ENCODE measurements around the gene AGAP1.

Gene AGAP1

DNA sequence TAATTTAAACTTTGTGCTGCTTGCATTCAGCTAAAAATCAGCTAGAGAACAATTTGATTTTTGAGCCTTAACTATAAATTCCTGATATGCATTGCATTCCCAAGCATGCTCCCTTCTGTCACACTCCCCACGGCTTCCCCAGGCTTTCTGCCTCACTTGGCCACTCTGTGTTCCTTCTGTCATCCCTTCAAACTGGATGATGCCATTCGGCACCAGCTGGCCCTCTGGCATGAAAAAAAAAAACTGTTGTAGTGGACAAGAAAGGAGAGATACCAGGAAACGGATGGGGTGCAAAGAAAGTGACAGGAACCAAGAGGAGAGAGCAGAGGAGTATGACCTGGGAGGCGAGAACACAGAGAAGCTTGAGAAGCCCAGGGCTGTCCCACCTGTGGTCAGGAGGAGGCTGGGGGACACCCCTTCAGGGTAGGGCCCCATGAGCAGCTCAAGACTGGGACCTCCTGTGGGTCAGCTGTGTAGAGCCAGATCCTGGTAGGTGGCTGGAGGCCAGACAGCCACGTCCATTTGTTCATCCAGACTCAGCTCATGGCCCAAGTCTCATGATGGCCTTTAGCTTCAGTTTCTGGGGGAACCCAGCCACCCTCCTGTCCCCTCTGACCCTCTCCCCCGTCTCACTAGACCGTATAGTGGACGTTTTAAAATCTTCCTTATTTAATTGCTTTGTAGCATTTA, 462.6 kb downstream of the AGAP1 start:
- no peak overlapping the region for H3K27ac ChIP-seq (ENCODE audit: low read depth in 2 of 2, low read length in 2 of 2)
- no peaks in the 10 kb centered on the region for H3K4me1 ChIP-seq (ENCODE audit: control insufficient read depth in 2 of 2, insufficient read depth in 2 of 2, low read length in 2 of 2)
- H3K36me3 ChIP-seq (ENCODE audit: control insufficient read depth in 2 of 2, insufficient read depth in 2 of 2, low read length in 2 of 2): peaks cover 0 to 3% of the 10 kb centered on the region in 2 donors
- no peak overlapping the region for H3K4me3 ChIP-seq (ENCODE audit: low read length in 2 of 2)
- no peaks in the 10 kb centered on the region for H3K9me3 ChIP-seq (ENCODE audit: control insufficient read depth in 2 of 2, low read length in 2 of 2)
- H3K27me3 ChIP-seq (ENCODE audit: control insufficient read depth in 2 of 2, insufficient read depth in 2 of 2, low read length in 2 of 2): no peaks in the 10 kb centered on the region
- no peak overlapping the region for H3K9ac ChIP-seq (ENCODE audit: low read depth in 1 of 2, low read length in 2 of 2)

DNA sequence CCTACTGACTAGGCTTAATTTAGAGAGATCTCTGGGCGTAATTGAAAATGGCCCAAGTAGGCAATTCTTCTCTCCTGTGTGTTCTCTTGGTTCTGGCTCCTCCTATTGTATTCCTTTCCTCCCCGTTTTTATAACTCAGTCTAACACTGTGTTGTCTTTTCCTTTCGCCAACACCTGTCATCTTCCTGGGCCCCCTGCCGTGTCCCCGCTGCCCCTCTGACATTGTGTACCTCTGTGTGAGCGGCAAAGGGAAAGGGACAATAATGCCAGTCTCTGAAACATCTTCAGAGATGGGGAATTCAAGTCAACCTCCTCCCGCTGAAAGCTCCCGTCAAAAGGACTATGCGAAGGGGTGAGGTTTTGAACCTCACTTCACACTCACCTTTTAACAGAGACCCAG, 463.4 kb downstream of the AGAP1 start:
- Histone ChIP-seq H3K9me3 (ENCODE audit: control insufficient read depth in 2 of 2, low read length in 2 of 2) (no peaks in the 10 kb centered on the region), H3K36me3 (ENCODE audit: control insufficient read depth in 2 of 2, insufficient read depth in 2 of 2, low read length in 2 of 2) (peaks cover 0 to 3% of the 10 kb centered on the region in 2 donors), H3K4me1 (ENCODE audit: control insufficient read depth in 2 of 2, insufficient read depth in 2 of 2, low read length in 2 of 2) (no peaks in the 10 kb centered on the region), H3K9ac (ENCODE audit: low read depth in 1 of 2, low read length in 2 of 2) (no peak overlapping the region), H3K27ac (ENCODE audit: low read depth in 2 of 2, low read length in 2 of 2) (no peak overlapping the region), H3K4me3 (ENCODE audit: low read length in 2 of 2) (no peak overlapping the region), H3K27me3 (ENCODE audit: control insufficient read depth in 2 of 2, insufficient read depth in 2 of 2, low read length in 2 of 2) (no peaks in the 10 kb centered on the region)

DNA sequence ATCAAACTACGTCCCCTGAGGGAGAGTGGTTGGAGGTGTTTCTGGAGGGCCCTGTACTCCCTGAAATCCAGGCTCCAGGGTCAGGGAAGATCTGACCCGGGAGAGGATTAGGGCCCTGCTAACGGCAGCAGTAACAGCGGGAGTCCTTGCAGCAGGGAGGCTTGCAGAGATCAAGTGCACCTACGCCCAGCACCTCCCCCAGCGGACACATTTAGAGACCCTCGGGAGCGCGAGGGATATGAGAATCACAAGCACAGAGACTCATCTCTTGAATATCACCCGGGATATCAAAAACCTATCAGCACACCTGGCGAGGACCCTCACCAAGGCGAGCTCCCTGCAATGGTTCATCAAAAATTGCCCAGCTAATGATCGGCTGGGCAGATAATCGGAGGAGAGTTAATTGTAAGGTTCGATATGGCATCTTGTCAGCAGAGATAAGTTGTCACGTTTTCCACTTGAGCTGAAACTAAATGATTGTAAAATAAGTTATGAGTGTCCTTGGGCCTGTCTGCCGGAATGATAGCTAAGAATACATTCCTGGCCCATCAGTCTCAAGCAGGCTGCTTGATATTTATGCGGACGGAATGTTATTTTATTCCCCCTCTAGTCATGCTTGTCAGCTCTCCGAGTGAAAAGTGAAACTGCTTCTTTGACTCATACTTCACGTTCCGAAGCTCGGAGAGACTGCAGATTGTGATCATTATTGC, 464.5 kb downstream of the AGAP1 start:
- Histone ChIP-seq H3K9me3 (ENCODE audit: control insufficient read depth in 2 of 2, low read length in 2 of 2) (no peaks in the 10 kb centered on the region), H3K36me3 (ENCODE audit: control insufficient read depth in 2 of 2, insufficient read depth in 2 of 2, low read length in 2 of 2) (peaks cover 0 to 3% of the 10 kb centered on the region in 2 donors), H3K4me3 (ENCODE audit: low read length in 2 of 2) (no peak overlapping the region), H3K27me3 (ENCODE audit: control insufficient read depth in 2 of 2, insufficient read depth in 2 of 2, low read length in 2 of 2) (no peaks in the 10 kb centered on the region), H3K4me1 (ENCODE audit: control insufficient read depth in 2 of 2, insufficient read depth in 2 of 2, low read length in 2 of 2) (no peaks in the 10 kb centered on the region), H3K9ac (ENCODE audit: low read depth in 1 of 2, low read length in 2 of 2) (no peak overlapping the region), H3K27ac (ENCODE audit: low read depth in 2 of 2, low read length in 2 of 2) (no peak overlapping the region)

DNA sequence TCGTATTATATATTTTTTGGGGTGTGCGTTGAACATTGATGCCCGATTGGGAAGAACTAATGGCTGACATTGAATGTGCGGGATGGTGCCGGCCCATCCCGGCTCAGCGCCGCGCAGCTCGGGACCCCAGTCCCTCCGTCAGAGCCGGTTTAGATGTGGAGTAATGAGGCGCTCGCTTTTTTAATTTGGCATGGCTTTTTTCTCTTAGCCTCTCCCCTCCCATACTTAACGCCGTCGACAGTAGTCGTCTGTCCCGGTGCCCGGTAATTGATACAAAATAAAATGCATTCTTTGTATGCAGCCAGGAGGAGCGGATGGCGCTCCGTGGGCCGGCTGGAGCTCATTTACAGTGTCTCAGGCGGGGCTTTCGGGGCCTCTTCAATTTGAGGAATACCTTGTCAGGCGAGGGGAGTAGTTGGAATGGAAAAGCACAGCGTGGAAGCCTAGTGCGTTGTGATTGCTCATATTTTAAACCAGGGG, 465.1 kb downstream of the AGAP1 start:
- Histone ChIP-seq H3K4me3 (ENCODE audit: low read length in 2 of 2) (no peak overlapping the region), H3K27ac (ENCODE audit: low read depth in 2 of 2, low read length in 2 of 2) (no peak overlapping the region), H3K27me3 (ENCODE audit: control insufficient read depth in 2 of 2, insufficient read depth in 2 of 2, low read length in 2 of 2) (no peaks in the 10 kb centered on the region), H3K9ac (ENCODE audit: low read depth in 1 of 2, low read length in 2 of 2) (no peak overlapping the region), H3K36me3 (ENCODE audit: control insufficient read depth in 2 of 2, insufficient read depth in 2 of 2, low read length in 2 of 2) (peaks cover 0 to 6% of the 10 kb centered on the region in 2 donors), H3K4me1 (ENCODE audit: control insufficient read depth in 2 of 2, insufficient read depth in 2 of 2, low read length in 2 of 2) (no peaks in the 10 kb centered on the region), H3K9me3 (ENCODE audit: control insufficient read depth in 2 of 2, low read length in 2 of 2) (no peaks in the 10 kb centered on the region)

DNA sequence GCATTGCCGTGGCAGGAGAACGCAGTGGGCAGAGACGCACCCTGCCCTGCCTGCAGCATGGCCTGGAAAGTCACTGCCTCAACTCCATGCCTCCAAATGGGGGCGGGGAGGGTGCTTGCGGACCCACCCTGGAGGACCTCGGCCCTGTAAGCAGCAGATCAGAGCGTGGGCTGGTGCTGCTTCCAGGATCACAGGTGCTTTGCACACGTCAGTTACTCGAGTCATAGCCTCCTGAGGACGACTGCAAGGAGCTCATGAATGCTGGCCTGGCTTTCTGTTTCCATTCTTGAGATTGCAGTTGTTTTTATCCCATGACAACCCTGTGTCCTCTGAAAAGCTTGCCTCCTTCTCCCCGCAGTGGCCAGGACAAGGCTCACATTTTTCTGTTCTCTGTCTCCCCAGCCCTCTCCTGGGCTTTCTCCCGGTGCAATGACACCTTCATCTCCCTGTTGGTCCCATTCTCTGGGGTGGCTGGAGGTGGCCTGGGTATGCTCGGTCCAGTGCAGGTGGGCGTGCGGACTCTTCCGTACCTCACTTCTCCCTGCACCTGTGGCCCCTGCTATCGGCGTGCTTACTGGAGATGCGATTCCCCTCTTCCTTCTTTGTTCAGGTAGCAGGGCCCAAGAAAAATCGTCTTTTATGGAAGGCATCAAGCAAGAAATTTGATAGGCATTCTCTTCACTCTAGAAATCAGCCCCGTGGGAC, 466.3 kb downstream of the AGAP1 start:
- H3K9ac ChIP-seq (ENCODE audit: low read depth in 1 of 2, low read length in 2 of 2): no peak overlapping the region
- no peaks in the 10 kb centered on the region for H3K9me3 ChIP-seq (ENCODE audit: control insufficient read depth in 2 of 2, low read length in 2 of 2)
- no peaks in the 10 kb centered on the region for H3K4me1 ChIP-seq (ENCODE audit: control insufficient read depth in 2 of 2, insufficient read depth in 2 of 2, low read length in 2 of 2)
- H3K27me3 ChIP-seq (ENCODE audit: control insufficient read depth in 2 of 2, insufficient read depth in 2 of 2, low read length in 2 of 2): no peaks in the 10 kb centered on the region
- peaks cover 0 to 6% of the 10 kb centered on the region in 2 donors for H3K36me3 ChIP-seq (ENCODE audit: control insufficient read depth in 2 of 2, insufficient read depth in 2 of 2, low read length in 2 of 2)
- H3K4me3 ChIP-seq (ENCODE audit: low read length in 2 of 2): no peak overlapping the region
- H3K27ac ChIP-seq (ENCODE audit: low read depth in 2 of 2, low read length in 2 of 2): no peak overlapping the region

DNA sequence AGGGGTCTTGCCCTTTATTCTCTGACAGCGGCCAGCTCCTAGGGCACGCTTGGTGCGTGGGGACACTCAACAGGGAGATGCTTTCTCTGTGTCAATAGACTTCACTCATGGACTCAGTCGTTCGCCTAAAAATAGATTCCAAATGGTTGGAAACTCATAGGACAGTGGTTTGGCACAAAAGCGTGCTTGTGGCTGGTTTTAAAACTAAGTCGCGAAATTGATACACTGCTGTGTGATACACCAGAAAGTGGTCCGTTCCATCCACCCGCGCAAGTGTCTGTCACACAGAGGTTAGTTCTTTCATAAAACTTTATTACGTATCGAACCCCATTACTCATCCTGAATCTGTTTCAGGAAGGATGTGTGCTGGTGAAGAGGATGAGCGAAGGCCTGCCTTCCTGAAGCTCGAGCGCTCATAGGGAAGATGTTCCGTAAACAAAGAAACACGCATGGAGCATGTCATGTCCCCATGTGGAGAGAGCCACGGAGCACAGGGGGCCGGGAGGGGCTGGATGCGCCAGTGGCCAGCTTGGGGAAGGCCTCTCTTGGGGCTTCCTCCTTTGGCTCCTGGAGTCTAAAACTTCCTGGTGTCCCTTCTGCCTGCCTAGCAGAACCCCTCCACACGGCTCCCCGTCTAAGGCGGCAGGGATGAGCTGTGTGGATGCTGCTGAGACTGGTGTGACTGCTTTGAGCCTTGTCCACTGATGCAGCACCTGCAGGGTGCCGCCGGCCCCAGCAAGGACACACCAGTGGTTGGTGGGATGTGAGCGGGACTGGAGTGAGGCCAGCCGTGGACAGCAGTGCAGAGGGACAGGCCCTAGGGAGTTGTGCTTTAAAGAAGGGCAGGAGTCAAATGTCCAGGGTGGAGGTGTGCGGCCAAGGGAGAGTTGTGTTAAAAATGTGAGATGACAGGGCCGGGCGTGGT, 467.1 kb downstream of the AGAP1 start:
- H3K9ac ChIP-seq (ENCODE audit: low read depth in 1 of 2, low read length in 2 of 2): no peak overlapping the region
- no peaks in the 10 kb centered on the region for H3K27me3 ChIP-seq (ENCODE audit: control insufficient read depth in 2 of 2, insufficient read depth in 2 of 2, low read length in 2 of 2)
- no peaks in the 10 kb centered on the region for H3K4me1 ChIP-seq (ENCODE audit: control insufficient read depth in 2 of 2, insufficient read depth in 2 of 2, low read length in 2 of 2)
- H3K36me3 ChIP-seq (ENCODE audit: control insufficient read depth in 2 of 2, insufficient read depth in 2 of 2, low read length in 2 of 2): peaks cover 0 to 6% of the 10 kb centered on the region in 2 donors
- no peak overlapping the region for H3K4me3 ChIP-seq (ENCODE audit: low read length in 2 of 2)
- no peak overlapping the region for H3K27ac ChIP-seq (ENCODE audit: low read depth in 2 of 2, low read length in 2 of 2)
- no peaks in the 10 kb centered on the region for H3K9me3 ChIP-seq (ENCODE audit: control insufficient read depth in 2 of 2, low read length in 2 of 2)

DNA sequence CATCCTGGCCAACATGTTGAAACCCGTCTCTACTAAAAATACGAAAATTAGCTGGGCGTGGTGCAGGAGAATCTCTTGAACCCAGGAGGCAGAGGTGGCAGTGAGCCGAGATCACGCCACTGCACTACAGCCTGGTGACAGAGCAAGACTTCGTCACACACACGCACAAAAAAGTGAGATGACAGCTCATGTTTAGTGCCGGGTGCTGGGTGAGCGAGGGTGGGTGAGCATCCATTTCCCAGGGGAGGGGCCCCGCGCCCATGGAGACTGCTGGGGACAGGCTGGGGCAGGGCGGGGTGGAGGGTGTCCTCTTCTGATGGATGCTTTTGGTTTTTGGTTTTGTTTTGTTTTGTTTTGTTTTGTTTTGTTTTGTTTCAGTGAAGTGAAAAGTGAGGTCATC, 467.9 kb downstream of the AGAP1 start:
- H3K27me3 ChIP-seq (ENCODE audit: control insufficient read depth in 2 of 2, insufficient read depth in 2 of 2, low read length in 2 of 2): no peaks in the 10 kb centered on the region
- H3K27ac ChIP-seq (ENCODE audit: low read depth in 2 of 2, low read length in 2 of 2): no peak overlapping the region
- no peak overlapping the region for H3K4me3 ChIP-seq (ENCODE audit: low read length in 2 of 2)
- H3K36me3 ChIP-seq (ENCODE audit: control insufficient read depth in 2 of 2, insufficient read depth in 2 of 2, low read length in 2 of 2): peaks cover 3 to 10% of the 10 kb centered on the region in 2 donors
- no peak overlapping the region for H3K9ac ChIP-seq (ENCODE audit: low read depth in 1 of 2, low read length in 2 of 2)
- H3K9me3 ChIP-seq (ENCODE audit: control insufficient read depth in 2 of 2, low read length in 2 of 2): no peaks in the 10 kb centered on the region
- H3K4me1 ChIP-seq (ENCODE audit: control insufficient read depth in 2 of 2, insufficient read depth in 2 of 2, low read length in 2 of 2): no peaks in the 10 kb centered on the region

DNA sequence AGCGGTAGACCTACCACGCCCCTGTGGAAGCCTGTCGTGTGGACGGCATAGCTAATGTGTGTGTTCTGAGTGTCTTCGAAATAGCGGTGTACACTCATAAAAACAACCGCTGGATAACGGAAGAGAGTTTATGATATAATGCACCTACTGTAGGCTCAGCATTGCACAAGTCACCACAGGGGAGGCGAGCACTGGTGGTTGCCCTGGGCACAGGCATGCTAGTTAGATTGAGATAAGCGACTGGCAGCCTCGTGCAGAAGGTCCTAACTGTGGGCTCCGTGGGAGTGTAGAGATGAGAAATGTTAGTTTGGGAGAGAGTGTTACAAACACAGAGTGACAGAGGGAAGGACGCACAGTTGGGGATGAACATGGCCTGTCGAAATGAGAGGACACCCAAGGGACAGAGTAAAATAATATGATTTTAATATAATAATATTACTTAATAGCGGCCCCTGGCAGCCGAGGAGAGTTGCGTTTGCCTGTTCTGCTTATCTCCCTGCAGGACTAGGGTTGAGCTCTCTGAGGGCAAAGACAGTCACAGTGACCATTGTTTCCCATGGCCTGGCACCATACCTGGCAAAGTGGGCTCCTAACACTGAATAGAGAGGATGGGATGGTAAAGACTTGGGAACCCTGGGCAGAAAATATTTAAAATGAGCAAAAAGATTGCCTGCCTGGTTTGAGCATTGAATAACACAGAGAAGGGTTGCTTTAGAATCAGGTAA, 470.2 kb downstream of the AGAP1 start:
- H3K36me3 ChIP-seq (ENCODE audit: control insufficient read depth in 2 of 2, insufficient read depth in 2 of 2, low read length in 2 of 2): peaks cover 8 to 16% of the 10 kb centered on the region in 2 donors
- no peaks in the 10 kb centered on the region for H3K4me1 ChIP-seq (ENCODE audit: control insufficient read depth in 2 of 2, insufficient read depth in 2 of 2, low read length in 2 of 2)
- no peaks in the 10 kb centered on the region for H3K9me3 ChIP-seq (ENCODE audit: control insufficient read depth in 2 of 2, low read length in 2 of 2)
- no peaks in the 10 kb centered on the region for H3K27me3 ChIP-seq (ENCODE audit: control insufficient read depth in 2 of 2, insufficient read depth in 2 of 2, low read length in 2 of 2)
- H3K9ac ChIP-seq (ENCODE audit: low read depth in 1 of 2, low read length in 2 of 2): no peak overlapping the region
- H3K27ac ChIP-seq (ENCODE audit: low read depth in 2 of 2, low read length in 2 of 2): no peak overlapping the region
- H3K4me3 ChIP-seq (ENCODE audit: low read length in 2 of 2): no peak overlapping the region

DNA sequence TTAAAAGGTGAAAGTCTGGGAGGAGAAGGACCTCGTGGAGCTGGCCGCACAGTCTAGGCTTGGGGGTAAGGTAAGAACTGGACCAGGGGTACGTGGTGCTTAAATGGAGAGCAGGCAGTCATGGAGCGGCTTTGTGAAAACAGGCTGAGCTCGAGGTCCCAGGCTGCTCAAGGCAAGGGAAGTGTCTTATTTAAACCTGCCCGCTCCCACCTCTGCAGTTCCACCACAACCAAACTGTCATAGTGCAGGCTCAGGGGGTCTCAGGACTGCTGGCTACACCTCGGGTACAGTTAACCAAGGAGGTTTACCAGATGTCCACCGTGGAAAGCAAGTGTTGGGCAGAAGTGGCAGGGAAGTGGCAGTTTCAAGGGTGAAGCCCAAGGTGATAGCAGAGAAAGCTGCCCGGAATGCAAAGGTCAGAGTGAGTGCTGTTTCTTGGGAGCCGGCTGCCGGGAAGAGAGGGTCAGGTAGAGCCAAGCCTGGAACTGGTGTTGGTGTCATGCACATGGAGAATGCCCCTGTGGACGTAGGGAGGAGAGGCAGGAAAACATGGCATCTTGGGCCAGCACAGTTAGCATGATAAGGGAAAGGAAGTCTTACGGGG, 471.0 kb downstream of the AGAP1 start:
- Histone ChIP-seq H3K27me3 (ENCODE audit: control insufficient read depth in 2 of 2, insufficient read depth in 2 of 2, low read length in 2 of 2) (no peaks in the 10 kb centered on the region), H3K4me1 (ENCODE audit: control insufficient read depth in 2 of 2, insufficient read depth in 2 of 2, low read length in 2 of 2) (no peaks in the 10 kb centered on the region), H3K4me3 (ENCODE audit: low read length in 2 of 2) (no peak overlapping the region), H3K36me3 (ENCODE audit: control insufficient read depth in 2 of 2, insufficient read depth in 2 of 2, low read length in 2 of 2) (peaks cover 15 to 20% of the 10 kb centered on the region in 2 donors), H3K9me3 (ENCODE audit: control insufficient read depth in 2 of 2, low read length in 2 of 2) (no peaks in the 10 kb centered on the region), H3K27ac (ENCODE audit: low read depth in 2 of 2, low read length in 2 of 2) (no peak overlapping the region), H3K9ac (ENCODE audit: low read depth in 1 of 2, low read length in 2 of 2) (no peak overlapping the region)

Measured in mucosa of rectum (tissue), 2 donors.